HG03565 (cell line): ENCODE data around the gene IGIP.

Source experiments
- ATAC-seq: cut with Tn5 transposase; IDR thresholded peaks from one replicate; pipeline ENCODE4 v1.9.1; 2021; ENCODE audit warnings: mild to moderate bottlenecking, moderate library complexity; ENCODE audit not compliant: unreplicated experiment

IGIP gene

GRCh38 chr5:140125637-140126036 lies at the start of gene IGIP:
Gene IGIP, plus strand, starts transcription at chr5:140125937. Its CDS starts 2,540 bp downstream, at chr5:140128477.
- no peak for ATAC-seq

- no peak for ATAC-seq
These were observed 49.6 kb upstream of the IGIP start for GRCh38 chr5:140076142-140076541.

- ATAC-seq = no peak
These were observed 48.9 kb upstream of the IGIP start for GRCh38 chr5:140076788-140077187.

- no peak for ATAC-seq
These were observed 42.6 kb upstream of the IGIP start for GRCh38 chr5:140083120-140083519.

- no peak for ATAC-seq
These were observed 42.1 kb upstream of the IGIP start for GRCh38 chr5:140083650-140084049.

- ATAC-seq = no peak
These were observed 41.2 kb upstream of the IGIP start for GRCh38 chr5:140084541-140084940.

GRCh38 chr5:140090251-140090650 lies 35.5 kb upstream of the IGIP start:
- no peak for ATAC-seq

- ATAC-seq = no peak
These were observed 32.6 kb upstream of the IGIP start for GRCh38 chr5:140093179-140093578.

- no peak for ATAC-seq
These were observed 31.9 kb upstream of the IGIP start for GRCh38 chr5:140093866-140094265.

GRCh38 chr5:140094889-140095288 lies 30.8 kb upstream of the IGIP start:
- no peak for ATAC-seq

GRCh38 chr5:140101179-140101578 lies 24.6 kb upstream of the IGIP start:
- no peak for ATAC-seq

- ATAC-seq = no peak
These were observed 22.6 kb upstream of the IGIP start for GRCh38 chr5:140103154-140103553.

- ATAC-seq = no peak
These were observed 21.6 kb upstream of the IGIP start for GRCh38 chr5:140104100-140104499.

- no peak for ATAC-seq
These were observed 19.6 kb upstream of the IGIP start for GRCh38 chr5:140106101-140106500.

- no peak for ATAC-seq
These were observed 18.9 kb upstream of the IGIP start for GRCh38 chr5:140106805-140107311.

- peak; percentile 78 for ATAC-seq
These were observed 18.2 kb upstream of the IGIP start for GRCh38 chr5:140107312-140108092.

- ATAC-seq = no peak
These were observed 17.4 kb upstream of the IGIP start for GRCh38 chr5:140108093-140109017.

GRCh38 chr5:140109018-140109758 lies 16.5 kb upstream of the IGIP start:
- no peak for ATAC-seq

- ATAC-seq = no peak
These were observed 15.7 kb upstream of the IGIP start for GRCh38 chr5:140109759-140110645.

- no peak for ATAC-seq
These were observed 15.1 kb upstream of the IGIP start for GRCh38 chr5:140110646-140110957.
